ENCODE measurements around the gene KCNE2.
"Not testable (repeated sequence)": the region's sequence is repeated elsewhere in the genome, so short reads cannot be mapped to it uniquely, and the experiment has no call there.

Gene KCNE2

GRCh38 chr21:34400522-34400921 is 36.7 kb downstream of the KCNE2 start:
- not testable (repeated sequence) for H3K9ac ChIP-seq (ENCODE audit: low read length); H3K14ac ChIP-seq (ENCODE audit: low read length); H3K18ac ChIP-seq (ENCODE audit: low read length); H3K4ac ChIP-seq (ENCODE audit: low read depth, low read length); H3K79me1 ChIP-seq (ENCODE audit: low read length); H2BK120ac ChIP-seq (ENCODE audit: insufficient read depth, low read length, poor library complexity); H2BK12ac ChIP-seq (ENCODE audit: low read length); H3K4me1 ChIP-seq (ENCODE audit: control insufficient read depth in 1 of 2, insufficient read depth in 2 of 2, low read length in 2 of 2); H3K4me2 ChIP-seq (ENCODE audit: low read length); H3K4me3 ChIP-seq (ENCODE audit: low read depth, low read length); H3K79me2 ChIP-seq (ENCODE audit: control insufficient read depth, insufficient read depth, low read length, poor library complexity); H4K91ac ChIP-seq (ENCODE audit: low read depth, low read length); H2AFZ ChIP-seq (ENCODE audit: insufficient read depth, low read length, poor library complexity); H3K36me3 ChIP-seq (ENCODE audit: control insufficient read depth in 1 of 2, insufficient read depth in 2 of 2, low read length in 2 of 2); H3K27ac ChIP-seq (ENCODE audit: low read depth, low read length); H3K23ac ChIP-seq (ENCODE audit: low read length); H4K12ac ChIP-seq (ENCODE audit: low read depth, low read length); H3K27me3 ChIP-seq (ENCODE audit: insufficient read depth, low read length); DNase-seq; H4K8ac ChIP-seq (ENCODE audit: low read depth, low read length); H3K9me3 ChIP-seq (ENCODE audit: insufficient read depth, low read depth, low read length); H2AK5ac ChIP-seq (ENCODE audit: low read length); H2BK5ac ChIP-seq (ENCODE audit: low read depth, low read length, poor library complexity)
- WGBS (ENCODE audit: extremely low coverage, insufficient coverage, insufficient read length) = no CpG with 5 or more reads among the region's 5 CpGs

DNA sequence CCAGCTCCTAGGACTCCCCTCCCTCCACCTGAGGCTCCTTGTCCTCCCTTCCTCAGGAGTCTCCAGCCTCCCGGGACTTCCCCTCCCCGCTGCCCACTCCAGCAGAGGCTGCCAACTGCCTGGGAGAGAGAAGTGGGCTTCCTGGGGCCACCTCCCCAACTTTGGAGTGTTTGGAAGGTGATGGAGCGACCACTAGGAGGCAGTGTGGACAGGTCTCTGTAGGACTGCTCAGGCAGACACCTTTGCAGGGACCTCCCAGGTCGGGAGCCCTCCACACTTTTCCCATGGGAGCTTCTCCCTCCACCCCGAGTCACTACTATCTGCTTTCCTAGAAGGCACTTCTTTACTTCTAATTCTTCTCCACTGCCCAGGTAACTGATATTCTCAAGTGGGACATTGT is 40.9 kb downstream of the KCNE2 start:
- H3K9me3 ChIP-seq (ENCODE audit: insufficient read depth, low read depth, low read length); H3K4me3 ChIP-seq (ENCODE audit: low read depth, low read length); H4K91ac ChIP-seq (ENCODE audit: low read depth, low read length); H3K18ac ChIP-seq (ENCODE audit: low read length); H3K27me3 ChIP-seq (ENCODE audit: insufficient read depth, low read length); H3K36me3 ChIP-seq (ENCODE audit: control insufficient read depth in 1 of 2, insufficient read depth in 2 of 2, low read length in 2 of 2); H3K79me1 ChIP-seq (ENCODE audit: low read length); H3K27ac ChIP-seq (ENCODE audit: low read depth, low read length); H2BK5ac ChIP-seq (ENCODE audit: low read depth, low read length, poor library complexity); H2AK5ac ChIP-seq (ENCODE audit: low read length); H4K12ac ChIP-seq (ENCODE audit: low read depth, low read length); H3K9ac ChIP-seq (ENCODE audit: low read length); H2BK120ac ChIP-seq (ENCODE audit: insufficient read depth, low read length, poor library complexity); H3K14ac ChIP-seq (ENCODE audit: low read length); H3K23ac ChIP-seq (ENCODE audit: low read length); H3K79me2 ChIP-seq (ENCODE audit: control insufficient read depth, insufficient read depth, low read length, poor library complexity); DNase-seq; H4K8ac ChIP-seq (ENCODE audit: low read depth, low read length); H3K4ac ChIP-seq (ENCODE audit: low read depth, low read length); H3K4me2 ChIP-seq (ENCODE audit: low read length); H2BK12ac ChIP-seq (ENCODE audit: low read length); H2AFZ ChIP-seq (ENCODE audit: insufficient read depth, low read length, poor library complexity); H3K4me1 ChIP-seq (ENCODE audit: control insufficient read depth in 1 of 2, insufficient read depth in 2 of 2, low read length in 2 of 2): not testable (repeated sequence)
- WGBS (ENCODE audit: extremely low coverage, insufficient coverage, insufficient read length) = no CpG with 5 or more reads among the region's 5 CpGs

- no CpG with 5 or more reads among the region's 2 CpGs for WGBS (ENCODE audit: extremely low coverage, insufficient coverage, insufficient read length)
- H3K4ac ChIP-seq (ENCODE audit: low read depth, low read length); H3K27me3 ChIP-seq (ENCODE audit: insufficient read depth, low read length); H3K4me2 ChIP-seq (ENCODE audit: low read length); H3K79me2 ChIP-seq (ENCODE audit: control insufficient read depth, insufficient read depth, low read length, poor library complexity); H3K23ac ChIP-seq (ENCODE audit: low read length); H3K4me1 ChIP-seq (ENCODE audit: control insufficient read depth in 1 of 2, insufficient read depth in 2 of 2, low read length in 2 of 2); H3K4me3 ChIP-seq (ENCODE audit: low read depth, low read length); H2AK5ac ChIP-seq (ENCODE audit: low read length); H2AFZ ChIP-seq (ENCODE audit: insufficient read depth, low read length, poor library complexity); H3K9me3 ChIP-seq (ENCODE audit: insufficient read depth, low read depth, low read length); H2BK5ac ChIP-seq (ENCODE audit: low read depth, low read length, poor library complexity); H3K18ac ChIP-seq (ENCODE audit: low read length); H3K9ac ChIP-seq (ENCODE audit: low read length); H4K12ac ChIP-seq (ENCODE audit: low read depth, low read length); H3K36me3 ChIP-seq (ENCODE audit: control insufficient read depth in 1 of 2, insufficient read depth in 2 of 2, low read length in 2 of 2); H4K8ac ChIP-seq (ENCODE audit: low read depth, low read length); H4K91ac ChIP-seq (ENCODE audit: low read depth, low read length); H3K27ac ChIP-seq (ENCODE audit: low read depth, low read length); H3K14ac ChIP-seq (ENCODE audit: low read length); H3K79me1 ChIP-seq (ENCODE audit: low read length); DNase-seq; H2BK12ac ChIP-seq (ENCODE audit: low read length); H2BK120ac ChIP-seq (ENCODE audit: insufficient read depth, low read length, poor library complexity): not testable (repeated sequence)
These were observed 41.9 kb downstream of the KCNE2 start for GRCh38 chr21:34405686-34406085.

- H3K79me1 ChIP-seq (ENCODE audit: low read length); H4K91ac ChIP-seq (ENCODE audit: low read depth, low read length); H2BK120ac ChIP-seq (ENCODE audit: insufficient read depth, low read length, poor library complexity); H3K4ac ChIP-seq (ENCODE audit: low read depth, low read length); H3K4me1 ChIP-seq (ENCODE audit: control insufficient read depth in 1 of 2, insufficient read depth in 2 of 2, low read length in 2 of 2); H3K4me3 ChIP-seq (ENCODE audit: low read depth, low read length); H3K36me3 ChIP-seq (ENCODE audit: control insufficient read depth in 1 of 2, insufficient read depth in 2 of 2, low read length in 2 of 2); H4K8ac ChIP-seq (ENCODE audit: low read depth, low read length); H3K9ac ChIP-seq (ENCODE audit: low read length); DNase-seq; H3K4me2 ChIP-seq (ENCODE audit: low read length); H2BK5ac ChIP-seq (ENCODE audit: low read depth, low read length, poor library complexity); H2AK5ac ChIP-seq (ENCODE audit: low read length); H3K14ac ChIP-seq (ENCODE audit: low read length); H2AFZ ChIP-seq (ENCODE audit: insufficient read depth, low read length, poor library complexity); H3K23ac ChIP-seq (ENCODE audit: low read length); H3K18ac ChIP-seq (ENCODE audit: low read length); H2BK12ac ChIP-seq (ENCODE audit: low read length); H3K9me3 ChIP-seq (ENCODE audit: insufficient read depth, low read depth, low read length); H3K79me2 ChIP-seq (ENCODE audit: control insufficient read depth, insufficient read depth, low read length, poor library complexity); H3K27me3 ChIP-seq (ENCODE audit: insufficient read depth, low read length); H3K27ac ChIP-seq (ENCODE audit: low read depth, low read length); H4K12ac ChIP-seq (ENCODE audit: low read depth, low read length): not testable (repeated sequence)
- WGBS (ENCODE audit: extremely low coverage, insufficient coverage, insufficient read length) = no CpG with 5 or more reads among the region's 6 CpGs
These were observed 42.3 kb downstream of the KCNE2 start for GRCh38 chr21:34406102-34406501.
